ENCODE measurements around the gene PPP1R27.

DNA sequence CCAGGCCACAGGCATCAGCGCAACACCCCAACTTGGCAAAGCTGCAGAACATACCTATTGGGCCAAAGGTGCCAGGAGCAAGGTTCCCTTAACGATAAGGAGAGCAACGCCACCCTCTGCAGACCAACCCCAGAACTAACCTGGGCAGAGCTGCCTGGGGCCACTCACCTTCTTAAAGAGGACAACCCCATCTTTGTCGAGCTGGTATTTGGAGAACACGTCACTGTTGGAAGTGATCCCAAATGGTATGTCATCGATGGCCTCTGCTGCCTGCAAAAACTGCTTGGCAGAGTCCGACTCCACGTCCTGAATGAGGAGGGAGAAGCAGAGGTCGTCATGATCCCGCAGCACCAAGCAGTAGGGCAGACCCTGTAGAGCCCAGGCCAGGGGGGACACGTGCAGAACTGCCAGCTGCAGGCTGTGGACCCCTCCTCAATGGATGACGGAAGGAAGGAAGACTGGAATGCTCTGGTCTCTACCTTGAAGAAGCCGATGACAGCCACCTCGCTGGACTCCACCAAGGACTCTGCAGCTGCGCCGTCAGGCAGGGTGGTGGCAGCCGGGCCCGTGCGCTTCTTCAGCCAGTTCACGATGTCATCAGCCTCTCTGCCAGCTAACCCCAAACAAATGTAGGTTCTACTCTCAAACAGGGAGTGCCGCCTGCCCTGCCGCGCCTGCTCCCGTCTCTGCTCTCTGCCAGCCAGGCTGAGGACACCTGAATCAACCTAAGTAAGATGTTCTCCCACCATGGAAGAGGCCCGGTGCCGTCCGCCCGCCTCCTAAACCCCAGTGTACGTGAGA is 20.3 kb upstream of the PPP1R27 start:
- TF ChIP-seq EZH2 (optimal IDR thresholded peaks at IDR 0.05; ENCODE audit: low read depth, low read length) (no peak), EZH2phosphoT487 (IDR thresholded peaks at IDR 0.05; ENCODE audit: low read length) (no peak)
